HepG2 (cell line): ENCODE data around the gene WDR70. TPM values are rescaled to one million over a fixed set of nuclear protein-coding genes. Genes with fewer than 3 reads are reported as not detected.
A peak's percentile ranks its signal among the peaks of the same experiment; 100 is the strongest.

Experiments
- ATAC-seq: fragments of 200-7000 bp; cut with Tn5 transposase; 3 replicates; pipeline ENCODE4 v1.9.1; 2020; ENCODE audit warnings: mild to moderate bottlenecking, moderate library complexity
- BruUV-seq: library from RNA; stranded (reverse); fragments of 400-500 nt; replicated peaks from 2 replicates; lab custom pipeline; 2021; lab: Mats Ljungman, UMichigan
- CTCF ChIA-PET: fragments of 300-600 bp; formaldehyde crosslinking; extraction: SDS; loops from one replicate; lab custom pipeline; 2021; ENCODE audit warnings: low total read pairs, inconsistent platforms, low intra/inter-chr PET ratio; lab: Yijun Ruan, JAX
- POLR2A ChIA-PET: fragments of 350-600 bp; sonication (Branson Sonifier 250); formaldehyde crosslinking; loops from one replicate; lab custom pipeline; 2020; ENCODE audit warnings: antibody characterized with exemption, inconsistent platforms; lab: Yijun Ruan, JAX
- DNase-seq: peaks from one replicate; pipeline ENCODE4 v3.0.0-alpha.2; 2015; ENCODE audit warnings: low spot score
- FAIRE-seq: peaks from 3 replicates; lab custom pipeline; 2011; peaks lifted over from hg19 to GRCh38; lab: Jason Lieb, UNC
- H2AFZ ChIP-seq: one replicate; pipeline ENCODE4 v1.6.1; 2011; ENCODE audit warnings: low read length, inconsistent platforms
- H3K27ac ChIP-seq: fragments of 300-600 bp; 3 replicates; pipeline ENCODE4 v1.8.0; 2011; ENCODE audit warnings: mixed run types, mild to moderate bottlenecking, mixed read lengths, low read length, inconsistent platforms; ENCODE audit not compliant: insufficient read depth; ENCODE audit errors: extremely low read length
- H3K27me3 ChIP-seq, 2 experiments: fragments of 200-600 bp in 1 of 2; 2 replicates in 1 of 2; 3 replicates in 1 of 2; pipeline versions ENCODE4 v1.6.0 to v1.8.0; 2011; ENCODE audit warnings: low read length in 2 of 2, mild to moderate bottlenecking in 2 of 2, moderate library complexity in 2 of 2, inconsistent platforms in 1 of 2; ENCODE audit not compliant: insufficient read depth in 2 of 2, control insufficient read depth in 1 of 2
- H3K36me3 ChIP-seq, 2 experiments: fragments of 200-600 bp in 1 of 2; replicated peaks in 1 of 2; 2 replicates in 1 of 2; 3 replicates in 1 of 2; pipeline versions ENCODE4 v1.5.1 to v1.8.0; 2011; ENCODE audit warnings: low read length in 2 of 2, inconsistent platforms in 1 of 2; ENCODE audit not compliant: insufficient read depth in 2 of 2, control insufficient read depth in 1 of 2
- H3K4me1 ChIP-seq: 2 replicates; pipeline ENCODE4 v1.5.1; 2012; ENCODE audit warnings: low read length, inconsistent platforms; ENCODE audit not compliant: insufficient read depth
- H3K4me2 ChIP-seq: 2 replicates; pipeline ENCODE4 v1.6.0; 2011; ENCODE audit warnings: low read depth, low read length, inconsistent platforms
- H3K4me3 ChIP-seq, 3 experiments: fragments of 200-600 bp in 1 of 3; sonication (generic), shearing (Covaris generic) in 1 of 3; replicated peaks in 1 of 3; 2 replicates each; pipeline ENCODE4 v1.5.1; 2011 to 2016; ENCODE audit warnings: low read length in 3 of 3, inconsistent platforms in 2 of 3, low read depth in 2 of 3, mild to moderate bottlenecking in 2 of 3, control low read depth in 1 of 3, mixed read lengths in 1 of 3; ENCODE audit not compliant: insufficient read depth in 1 of 3
- H3K79me2 ChIP-seq: one replicate; pipeline ENCODE4 v1.6.1; 2011; ENCODE audit warnings: low read length, inconsistent platforms; ENCODE audit not compliant: insufficient read depth
- H3K9ac ChIP-seq: 2 replicates; pipeline ENCODE4 v1.6.0; 2011; ENCODE audit warnings: mild to moderate bottlenecking, low read depth, low read length, inconsistent platforms; ENCODE audit not compliant: insufficient read depth
- H3K9me3 ChIP-seq: 2 replicates; pipeline ENCODE4 v1.5.1; 2012; ENCODE audit warnings: mild to moderate bottlenecking, low read length
- H4K20me1 ChIP-seq: 2 replicates; pipeline ENCODE4 v1.6.0; 2011; ENCODE audit warnings: inconsistent platforms, mild to moderate bottlenecking, low read length, moderate library complexity; ENCODE audit not compliant: insufficient read depth
- AKNA ChIP-seq: sonication (generic); formaldehyde crosslinking; IDR thresholded peaks from 2 replicates; pipeline ENCODE4 v1.4.0; 2020; ENCODE audit warnings: missing genetic modification reagents, borderline replicate concordance
- ASH2L ChIP-seq: fragments of 300-600, 200-600 bp; sonication (generic); IDR thresholded peaks from 2 replicates; pipeline ENCODE4 v1.7.0; 2017; ENCODE audit warnings: low read depth, mild to moderate bottlenecking, moderate library complexity, mixed read lengths, low read length; ENCODE audit not compliant: insufficient read length
- CREB1 ChIP-seq, 2 experiments: fragments of 450-650 bp in 1 of 2; IDR thresholded peaks; 2 replicates each; pipeline ENCODE4 v1.6.1; 2016 to 2017; ENCODE audit warnings: control low read depth in 1 of 2, mild to moderate bottlenecking in 1 of 2, missing compliant biosample characterization in 1 of 2, missing genetic modification characterization in 1 of 2
- ISL2 ChIP-seq: sonication (generic); formaldehyde crosslinking; IDR thresholded peaks from 2 replicates; pipeline ENCODE4 v1.5.0; 2020; ENCODE audit warnings: missing genetic modification reagents
- KLF12 ChIP-seq: sonication (generic); formaldehyde crosslinking; IDR thresholded peaks from 2 replicates; pipeline ENCODE4 v1.4.0; 2020; ENCODE audit warnings: missing genetic modification reagents, borderline replicate concordance
- ZNF644 ChIP-seq: IDR thresholded peaks from 2 replicates; pipeline ENCODE4 v1.6.1; 2016; ENCODE audit warnings: low read depth
- WGBS: methylation state at CpG from one replicate; pipeline ENCODE4 v1.1.6; 2017; ENCODE audit warnings: low lambda C conversion rate; 5-methylcytosine and 5-hydroxymethylcytosine counted together
- in situ Hi-C: cut with HindIII; loops from 2 replicates; pipeline ENCODE4 v1.10.0; 2017; ENCODE audit warnings: low pct_unique_long_range_greater_than_20kb; ENCODE audit not compliant: extremely low pct_ligation_motif_present
- intact Hi-C: fragments of 100-400 bp; cut with micrococcal nuclease; formaldehyde crosslinking; loops from one replicate; pipeline ENCODE4 v1.10.0; 2022; ENCODE audit not compliant: unreplicated experiment
- polyA plus RNA-seq, 8 experiments: library from polyadenylated mRNA; depleted of rRNA in 3 of 8; stranded (reverse) in 7 of 8; unstranded in 1 of 8; fragments of >200 nt; fragmentation: Illumina TruSeq in 4 of 8; extraction: Trizol in 4 of 8; gene quantifications; 2 replicates each; pipeline versions ENCODE4 v1.2.1 to v1.2.3, GENCODE V29; 2011 to 2016; ENCODE audit warnings: low read depth in 4 of 8, missing spikeins in 1 of 8, mixed read lengths in 1 of 8; ENCODE audit not compliant: insufficient read depth in 1 of 8
- total RNA-seq, 5 experiments: library from RNA; depleted of rRNA; stranded (reverse); fragments of >200 nt; fragmentation: Illumina TruSeq; extraction: Trizol; gene quantifications; 2 replicates each; pipeline ENCODE4 v1.2.3, GENCODE V29; 2016; ENCODE audit warnings: low read depth in 1 of 5

Gene WDR70
- total and polyA plus RNA-seq, 2 of the 13 experiments (the other 11 are each of a cell fraction or from before 2014, with no cell fraction given): 14.6 to 30.6 TPM

- DNase-seq (peak; percentile 30), FAIRE-seq (no peak), ATAC-seq (no peak)
- Histone ChIP-seq H3K79me2 (no peaks in the 10 kb centered on the region), H3K9ac (no peak overlapping the region), H3K36me3 (no peaks in the 10 kb centered on the region), H3K27me3 (no peaks in the 10 kb centered on the region), H3K4me1 (peaks cover 41% of the 10 kb centered on the region), H3K27ac (no peak overlapping the region), H4K20me1 (no peaks in the 10 kb centered on the region), H2AFZ (no peak overlapping the region), H3K4me2 (no peak overlapping the region), H3K4me3 (no peak overlapping the region), H3K9me3 (no peaks in the 10 kb centered on the region)
- BruUV-seq: no TSS peak
- ChIA-PET POLR2A (no interaction called here), CTCF (no interaction called here)
- no peak for TF ChIP-seq CREB1 (IDR thresholded peaks at IDR 0.05)
- TF ChIP-seq CREB1 (CRISPR knock-in tag; IDR thresholded peaks at IDR 0.05): no peak
- TF ChIP-seq ZNF644 (CRISPR knock-in tag): 0 out of 2 replicates have a peak, but pooled peaks have one; percentile 47
- intact Hi-C loops: loop anchor here (5.0 kb wide), 2 partner anchors 53 to 303 kb away; no protein-coding TSS in a partner anchor
- in situ Hi-C loops: no loop called here
Measured at GRCh38 chr5:37715361-37715760, 336.2 kb downstream of the WDR70 start.

- no peak for ATAC-seq
- no peak overlapping the region for H3K27ac ChIP-seq
- WGBS: 96% methylated on average over 5 of the region's 5 CpGs
- POLR2A ChIA-PET: no interaction called here
- CTCF ChIA-PET: no interaction called here
- no peak overlapping the region for H3K9ac ChIP-seq
- no peak for FAIRE-seq
- DNase-seq: no peak
- TF ChIP-seq KLF12 (CRISPR knock-in tag): no peak
- TF ChIP-seq ASH2L: no peak
- no peak for TF ChIP-seq AKNA (CRISPR knock-in tag)
- no peak for TF ChIP-seq ISL2
- H3K79me2 ChIP-seq: no peaks in the 10 kb centered on the region
- in situ Hi-C loops: no loop called here
- H3K27me3 ChIP-seq: no peaks in the 10 kb centered on the region
- no peaks in the 10 kb centered on the region for H3K9me3 ChIP-seq
- H3K4me3 ChIP-seq: no peak overlapping the region
- no peak overlapping the region for H2AFZ ChIP-seq
- no peaks in the 10 kb centered on the region for H4K20me1 ChIP-seq
- H3K36me3 ChIP-seq: no peaks in the 10 kb centered on the region
- H3K4me1 ChIP-seq: peaks cover 41% of the 10 kb centered on the region
- no peak overlapping the region for H3K4me2 ChIP-seq
- intact Hi-C loops: loop anchor here (5.0 kb wide), 2 partner anchors 54 to 304 kb away; no protein-coding TSS in a partner anchor
- BruUV-seq: no TSS peak
Measured at GRCh38 chr5:37715992-37716391, 336.9 kb downstream of the WDR70 start.
